ENCODE data around the gene ADAMTS13. TPM values are rescaled to one million over a fixed set of nuclear protein-coding genes. Genes with fewer than 3 reads are reported as not detected.

The ADAMTS13 gene
- total RNA-seq, 1 experiment from 2014 or later: 12.0 TPM

GRCh38 chr9:133405508-133406438 lies 16.4 kb upstream of the ADAMTS13 start:
- Mint-ChIP-seq H3K36me3 (peaks cover 51% of the 10 kb centered on the region), H3K27ac (0 out of 2 replicates have a peak overlapping the region, but pooled peaks have one; percentile 41), H3K9me3 (no peaks in the 10 kb centered on the region), H3K4me3 (no peak overlapping the region), H3K4me1 (no peaks in the 10 kb centered on the region), H3K27me3 (ENCODE audit: low read depth) (no peaks in the 10 kb centered on the region)
- CTCF ChIA-PET: no interaction called here
- POLR2A ChIA-PET: no interaction called here
- ATAC-seq (no peak), DNase-seq (ENCODE audit: low spot score) (no peak)
- TF ChIP-seq TP53 (CRISPR knock-in tag; IDR thresholded peaks at IDR 0.05) (no peak), GTF2I (CRISPR knock-in tag; conservative IDR thresholded peaks at IDR 0.05) (no peak), E2F1 (CRISPR knock-in tag; IDR thresholded peaks at IDR 0.05) (no peak), ZBTB21 (CRISPR knock-in tag; IDR thresholded peaks at IDR 0.05; ENCODE audit: borderline replicate concordance) (no peak), CREB1 (CRISPR knock-in tag; IDR thresholded peaks at IDR 0.05) (no peak), OVOL2 (CRISPR knock-in tag; IDR thresholded peaks at IDR 0.05; ENCODE audit: borderline replicate concordance) (no peak), JAZF1 (CRISPR knock-in tag; IDR thresholded peaks at IDR 0.05) (no peak), GABPB1 (CRISPR knock-in tag; IDR thresholded peaks at IDR 0.05) (no peak), PRRX2 (CRISPR knock-in tag; IDR thresholded peaks at IDR 0.05) (no peak), ATF1 (CRISPR knock-in tag; IDR thresholded peaks at IDR 0.05) (no peak), ZNF532 (CRISPR knock-in tag; IDR thresholded peaks at IDR 0.05; ENCODE audit: borderline replicate concordance) (no peak), ZNF671 (CRISPR knock-in tag; IDR thresholded peaks at IDR 0.05) (no peak)

GRCh38 chr9:133406480-133407307 lies 15.5 kb upstream of the ADAMTS13 start:
- POLR2A ChIA-PET: no interaction called here
- no peaks in the 10 kb centered on the region for H3K27me3 Mint-ChIP-seq (ENCODE audit: low read depth)
- H3K4me3 Mint-ChIP-seq: no peak overlapping the region
- no peaks in the 10 kb centered on the region for H3K9me3 Mint-ChIP-seq
- TF ChIP-seq CTCF (IDR thresholded peaks at IDR 0.05): peak; percentile 92
- no peak for TF ChIP-seq TCF7 (CRISPR knock-in tag; IDR thresholded peaks at IDR 0.05; ENCODE audit: low read depth)
- TF ChIP-seq ZNF121 (CRISPR knock-in tag; IDR thresholded peaks at IDR 0.05): peak; percentile 73
- 0 out of 2 replicates have a peak, but pooled peaks have one; percentile 11 for TF ChIP-seq SP1 (CRISPR knock-in tag; conservative IDR thresholded peaks at IDR 0.05)
- peak; percentile 86 for ATAC-seq
- H3K27ac Mint-ChIP-seq: peak overlapping the region; percentile 82
- peak; percentile 86 for DNase-seq (ENCODE audit: low spot score)
- CTCF ChIA-PET: no interaction called here
- peaks cover 55% of the 10 kb centered on the region for H3K36me3 Mint-ChIP-seq
- H3K4me1 Mint-ChIP-seq: no peaks in the 10 kb centered on the region
